PC-9 (cell line): ENCODE results near the gene LRFN2.

Experiments
- CTCF ChIP-seq: fragments of 200-600 bp; sonication (generic); conservative IDR thresholded peaks from 2 replicates; pipeline ENCODE4 v1.6.1; 2017; ENCODE audit warnings: mixed run types, antibody characterized with exemption, mild to moderate bottlenecking, moderate library complexity
- EZH2 ChIP-seq: fragments of 200-600 bp; sonication (generic); IDR thresholded peaks from 2 replicates; pipeline ENCODE4 v1.8.0; 2017; ENCODE audit warnings: antibody characterized with exemption, low read depth

GRCh38 chr6:40604082-40604481 lies 16.9 kb upstream of the LRFN2 start:
- TF ChIP-seq CTCF (no peak), EZH2 (no peak)
